Measurements from ENCODE around the gene WDR75. TPM values are rescaled to one million over a fixed set of nuclear protein-coding genes. Genes with fewer than 3 reads are reported as not detected.

Gene WDR75
- total and polyA plus RNA-seq, 9 of the 15 experiments (the other 6 are each of a cell fraction or from before 2014, with no cell fraction given), result 50.9 to 111 (median 76.4) TPM

GRCh38 chr2:189441709-189442074 lies 418 bp downstream of the WDR75 start:
- Histone ChIP-seq H3K4me3 (peak overlapping the region; percentile 94), H3K9me3 (replicated peaks; ENCODE audit: control insufficient read depth, insufficient read depth, low read depth, low read length) (no peaks in the 10 kb centered on the region), H3K9me1 (ENCODE audit: control insufficient read depth, insufficient read depth, low read length) (no peaks in the 10 kb centered on the region), H3K27me3 (ENCODE audit: control insufficient read depth in 2 of 2, insufficient read depth in 2 of 2, low read length in 2 of 2) (no peaks in the 10 kb centered on the region), H3K27ac (ENCODE audit: extremely low read depth, low read depth, low read length) (peak overlapping the region; percentile 80), H2AFZ (ENCODE audit: low read depth, low read length) (peak overlapping the region; percentile 100), H4K20me1 (replicated peaks; ENCODE audit: control insufficient read depth, insufficient read depth, low read length) (no peaks in the 10 kb centered on the region), H3K36me3 (ENCODE audit: control insufficient read depth, insufficient read depth, low read length) (peaks cover 42% of the 10 kb centered on the region), H3K79me2 (ENCODE audit: control insufficient read depth, insufficient read depth, low read length) (peaks cover 55% of the 10 kb centered on the region), H3K4me1 (replicated peaks in 1 of 2; ENCODE audit: control insufficient read depth in 2 of 2, insufficient read depth in 2 of 2, low read length in 2 of 2) (peaks cover 4 to 13% of the 10 kb centered on the region in 2 experiments; a peak in 4 of 5 replicates), H3K9ac (ENCODE audit: insufficient read depth in 1 of 2, low read depth in 2 of 2, low read length in 2 of 2) (peak overlapping the region; percentile 94 to 96), H3K4me2 (ENCODE audit: insufficient read depth, low read length) (peak overlapping the region; percentile 98)
- ATAC-seq (peak; percentile 54), DNase-seq (ENCODE audit: extremely low read depth in 1 of 4, low spot score in 3 of 4) (no peak), FAIRE-seq (no peak)
- 1% methylated on average over 8 of the region's 12 CpGs for WGBS (ENCODE audit: insufficient coverage, low coverage, missing lambda C conversion rate)
- ChIA-PET POLR2A (interaction anchor here (1.2 kb wide), 1 partner anchor 14 kb away, joined by 3 read pairs; no protein-coding TSS in a partner anchor), CTCF (ENCODE audit: low intra/inter-chr PET ratio) (no interaction called here)
- no peak for TF ChIP-seq PCBP2 (IDR thresholded peaks at IDR 0.05; ENCODE audit: low read depth, low read length, poor library complexity, severe bottlenecking)
- peak; percentile 14; the same call in 1 of the 2 replicates for TF ChIP-seq KAT7 (CRISPR knock-in tag; IDR thresholded peaks at IDR 0.05; ENCODE audit: borderline replicate concordance)
- peak; percentile 61 for TF ChIP-seq SAP30 (IDR thresholded peaks at IDR 0.05; ENCODE audit: borderline replicate concordance, insufficient read depth, low read depth, low read length, poor library complexity, severe bottlenecking)
- no peak for TF ChIP-seq HDAC8 (tag; IDR thresholded peaks at IDR 0.05)
- TF ChIP-seq RBFOX2 (IDR thresholded peaks at IDR 0.05; ENCODE audit: low read depth, low read length), result peak; percentile 78
- TF ChIP-seq SIN3A (IDR thresholded peaks at IDR 0.05; ENCODE audit: borderline replicate concordance in 2 of 2, control insufficient read depth in 1 of 2, low read depth in 2 of 2, low read length in 2 of 2), result 0 out of 4 replicates have a peak, but pooled peaks of 1 of the 2 experiments have one; percentile 6
- TF ChIP-seq ZNF668 (CRISPR knock-in tag; IDR thresholded peaks at IDR 0.05), result no peak
- no peak for TF ChIP-seq RREB1 (CRISPR knock-in tag; IDR thresholded peaks at IDR 0.05)
- BruUV-seq (replicated peaks), result TSS peak; percentile 81
- intact Hi-C loops (cut with micrococcal nuclease) (loop anchor here (10.0 kb wide), 1 partner anchor 1147 kb away; the partner anchor contains the start of gene GULP1), in situ Hi-C loops (cut with MboI) (no loop called here)
